ENCODE data around the gene CEBPB. TPM values are rescaled to one million over a fixed set of nuclear protein-coding genes. Genes with fewer than 3 reads are reported as not detected.

The CEBPB gene
- total RNA-seq, 2 donors from 2014 or later = 95.5 to 170 TPM

DNA sequence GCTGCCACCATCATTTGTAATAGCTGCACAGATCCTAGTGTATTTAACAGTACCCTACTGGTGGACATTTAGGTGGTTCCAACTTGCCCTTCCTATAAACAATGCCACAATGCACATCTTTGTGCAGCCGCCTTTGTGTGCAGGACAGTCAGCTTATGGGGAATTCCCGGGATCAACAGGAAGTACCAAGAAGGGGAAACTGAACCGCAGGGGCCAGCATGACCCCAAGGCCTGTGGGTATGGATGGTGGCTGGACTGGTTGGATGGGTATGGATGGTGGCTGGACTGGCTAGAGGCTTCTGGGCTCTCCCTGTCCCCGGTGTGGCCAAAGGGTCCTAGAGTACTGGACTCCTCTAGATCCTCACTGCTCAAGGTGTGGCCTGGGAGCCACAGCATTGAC, 46.7 kb downstream of the CEBPB start:
- DNase-seq (ENCODE audit: low spot score) = no peak
- intact Hi-C loops (cut with DNase I) = no loop called here

DNA sequence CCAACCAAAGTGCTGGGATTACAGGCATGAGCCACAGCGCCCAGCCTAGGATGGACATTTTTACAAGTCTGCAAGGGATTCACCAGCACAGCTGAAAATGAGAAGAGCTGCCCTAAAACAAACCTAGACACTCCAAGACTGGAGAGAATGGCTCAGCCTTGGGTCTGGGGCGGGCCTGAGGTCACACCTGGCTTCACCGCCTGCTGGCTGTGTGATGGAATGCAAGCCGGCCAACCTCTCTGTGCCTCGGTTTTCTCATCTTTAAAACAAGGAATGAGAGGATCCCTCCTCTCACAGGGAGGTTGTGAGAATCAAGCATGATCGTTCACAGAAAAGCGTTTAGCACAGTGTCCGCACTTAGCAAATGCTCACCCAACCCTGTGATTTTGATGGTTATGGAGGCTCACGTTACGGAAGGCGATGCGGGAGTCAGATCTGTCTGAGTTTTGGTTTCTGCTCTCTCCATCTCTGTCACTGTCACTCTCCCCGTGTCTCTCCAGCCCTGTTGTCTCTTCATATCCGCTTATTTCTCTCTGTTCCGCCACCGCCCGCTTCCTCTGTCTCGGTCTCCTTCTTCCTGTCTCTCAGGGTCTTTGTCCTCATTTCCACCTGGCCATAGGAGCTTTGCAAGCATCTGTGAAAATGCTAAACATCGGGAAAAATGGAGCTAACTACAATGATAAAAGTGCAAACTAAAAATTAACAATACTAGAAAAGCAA, 47.6 kb downstream of the CEBPB start:
- DNase-seq (ENCODE audit: low spot score) = no peak
- intact Hi-C loops (cut with DNase I) = no loop called here

DNA sequence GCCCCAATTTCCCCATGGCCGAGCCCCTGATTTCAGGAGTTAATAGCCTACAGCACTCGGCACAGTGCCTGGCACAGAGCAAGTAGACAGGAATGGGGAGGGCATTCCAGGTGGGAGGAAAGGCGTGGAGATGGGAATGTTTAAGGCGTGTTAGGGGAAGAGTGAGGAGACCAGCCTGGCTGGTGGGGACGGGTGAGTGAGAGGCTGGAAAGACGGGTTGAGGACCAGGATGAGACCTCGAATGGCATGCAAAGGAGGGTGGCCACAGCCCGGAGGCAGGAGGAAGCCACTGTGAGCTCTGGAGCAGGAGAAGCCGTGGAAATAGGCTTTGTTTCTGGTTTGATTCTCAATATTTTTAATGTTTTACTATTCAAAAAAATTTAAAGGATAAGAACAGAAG, 49.5 kb downstream of the CEBPB start:
- DNase-seq (ENCODE audit: low spot score) = no peak
- intact Hi-C loops (cut with DNase I) = no loop called here

DNA sequence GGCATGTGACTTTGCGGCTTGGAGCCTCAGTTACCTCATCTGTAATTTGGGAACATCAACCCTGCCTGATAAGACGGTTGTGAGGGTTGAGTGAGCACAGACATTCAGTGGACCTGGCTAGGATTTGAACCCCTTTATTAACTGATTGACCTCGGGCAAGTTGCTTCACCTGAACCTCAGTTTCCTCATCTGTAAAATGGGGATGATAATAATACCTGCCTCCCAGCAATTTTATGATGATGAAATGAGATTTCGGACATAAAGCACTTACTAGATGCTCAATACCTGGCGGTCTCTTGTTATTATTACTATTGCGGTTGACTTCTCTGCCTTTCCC, 51.5 kb downstream of the CEBPB start:
- no peak for DNase-seq (ENCODE audit: low spot score)
- intact Hi-C loops (cut with DNase I) = loop anchor here in 1 of 2 donors (2.0 kb wide), 1 partner anchor 35 kb away; no protein-coding TSS in a partner anchor

Other genes starting within 250 kb of the CEBPB start
- gene SNAI1, start 207.8 kb upstream of the CEBPB start, total RNA-seq = 1 to 10 TPM; 8.6 to 8.9 TPM
- 10 to 100 TPM; 77.0 to 89.4 TPM for gene UBE2V1, start 77.7 kb upstream of the CEBPB start, total RNA-seq
- gene PEDS1, start 37.1 kb upstream of the CEBPB start, total RNA-seq = 10 to 100 TPM; 31.5 to 35.5 TPM